Esophagus squamous epithelium (tissue), 4 donors: Measurements from ENCODE around the gene RPGR.

Experiments used
- POLR2A ChIP-seq, 4 donors: fragments of 450-650 bp; IDR thresholded peaks; one replicate each; pipeline ENCODE4 v1.6.1; 2017; ENCODE audit warnings: antibody characterized with exemption in 4 of 4, mild to moderate bottlenecking in 4 of 4, moderate library complexity in 3 of 4
- TF ChIP-seq, protein P1 (sequence below), 6 experiments: fragments of 450-650 bp in 4 of 6; fragments of 200-600 bp in 2 of 6; sonication (generic) in 2 of 6; IDR thresholded peaks; one replicate each; pipeline ENCODE4 v1.5.1; 2016 to 2019; ENCODE audit warnings: antibody characterized with exemption in 6 of 6, mild to moderate bottlenecking in 4 of 6, moderate library complexity in 4 of 6

DNA sequence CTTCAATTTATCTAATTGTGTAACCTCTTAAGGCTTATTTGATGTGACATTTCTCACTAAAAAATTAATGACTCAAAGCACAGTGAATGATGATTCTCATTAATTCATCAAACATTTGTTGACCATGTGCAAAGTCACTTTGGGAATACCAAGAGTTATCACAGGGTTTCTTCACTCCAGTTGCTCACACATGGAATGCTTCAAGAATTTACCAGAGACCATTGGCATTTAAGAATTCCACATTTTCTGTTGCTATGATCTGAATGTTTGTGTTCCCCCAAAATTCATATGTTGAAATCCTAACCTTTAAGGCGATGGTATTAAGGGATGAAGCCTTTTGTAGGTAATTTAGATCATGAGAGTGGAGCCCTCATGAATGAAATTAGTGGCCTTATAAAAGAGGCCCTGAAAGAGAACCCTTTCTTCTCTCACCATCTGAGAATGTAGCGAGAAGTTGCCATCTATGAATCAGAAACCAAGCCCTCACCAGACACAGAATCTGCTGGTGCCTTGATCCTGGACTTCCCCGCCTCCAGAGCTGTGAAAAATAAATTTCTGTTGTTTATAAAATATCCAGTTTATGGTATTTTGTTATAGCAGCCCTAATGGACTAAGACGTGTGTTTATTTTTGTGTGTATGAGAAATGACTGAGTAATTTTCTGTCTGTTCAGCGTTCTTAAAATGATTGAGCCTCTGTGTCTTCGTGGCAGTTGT, 90.3 kb downstream of the RPGR start:
- TF ChIP-seq, protein P1, sequence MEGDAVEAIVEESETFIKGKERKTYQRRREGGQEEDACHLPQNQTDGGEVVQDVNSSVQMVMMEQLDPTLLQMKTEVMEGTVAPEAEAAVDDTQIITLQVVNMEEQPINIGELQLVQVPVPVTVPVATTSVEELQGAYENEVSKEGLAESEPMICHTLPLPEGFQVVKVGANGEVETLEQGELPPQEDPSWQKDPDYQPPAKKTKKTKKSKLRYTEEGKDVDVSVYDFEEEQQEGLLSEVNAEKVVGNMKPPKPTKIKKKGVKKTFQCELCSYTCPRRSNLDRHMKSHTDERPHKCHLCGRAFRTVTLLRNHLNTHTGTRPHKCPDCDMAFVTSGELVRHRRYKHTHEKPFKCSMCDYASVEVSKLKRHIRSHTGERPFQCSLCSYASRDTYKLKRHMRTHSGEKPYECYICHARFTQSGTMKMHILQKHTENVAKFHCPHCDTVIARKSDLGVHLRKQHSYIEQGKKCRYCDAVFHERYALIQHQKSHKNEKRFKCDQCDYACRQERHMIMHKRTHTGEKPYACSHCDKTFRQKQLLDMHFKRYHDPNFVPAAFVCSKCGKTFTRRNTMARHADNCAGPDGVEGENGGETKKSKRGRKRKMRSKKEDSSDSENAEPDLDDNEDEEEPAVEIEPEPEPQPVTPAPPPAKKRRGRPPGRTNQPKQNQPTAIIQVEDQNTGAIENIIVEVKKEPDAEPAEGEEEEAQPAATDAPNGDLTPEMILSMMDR (IDR thresholded peaks at IDR 0.05): no peak
- TF ChIP-seq POLR2A (IDR thresholded peaks at IDR 0.05): no peak
